Fibroblast of skin of back (primary cell): ENCODE results near the gene DIPK1C.

Source experiments
- DNase-seq: peaks from one replicate; pipeline ENCODE4 v3.0.0-alpha.2; 2013

The DIPK1C gene

GRCh38 chr18:74482697-74483096 is 25.6 kb upstream of the DIPK1C start:
- DNase-seq = no peak

- DNase-seq = no peak
Measured at GRCh38 chr18:74480149-74480651, 23.1 kb upstream of the DIPK1C start.

DNA sequence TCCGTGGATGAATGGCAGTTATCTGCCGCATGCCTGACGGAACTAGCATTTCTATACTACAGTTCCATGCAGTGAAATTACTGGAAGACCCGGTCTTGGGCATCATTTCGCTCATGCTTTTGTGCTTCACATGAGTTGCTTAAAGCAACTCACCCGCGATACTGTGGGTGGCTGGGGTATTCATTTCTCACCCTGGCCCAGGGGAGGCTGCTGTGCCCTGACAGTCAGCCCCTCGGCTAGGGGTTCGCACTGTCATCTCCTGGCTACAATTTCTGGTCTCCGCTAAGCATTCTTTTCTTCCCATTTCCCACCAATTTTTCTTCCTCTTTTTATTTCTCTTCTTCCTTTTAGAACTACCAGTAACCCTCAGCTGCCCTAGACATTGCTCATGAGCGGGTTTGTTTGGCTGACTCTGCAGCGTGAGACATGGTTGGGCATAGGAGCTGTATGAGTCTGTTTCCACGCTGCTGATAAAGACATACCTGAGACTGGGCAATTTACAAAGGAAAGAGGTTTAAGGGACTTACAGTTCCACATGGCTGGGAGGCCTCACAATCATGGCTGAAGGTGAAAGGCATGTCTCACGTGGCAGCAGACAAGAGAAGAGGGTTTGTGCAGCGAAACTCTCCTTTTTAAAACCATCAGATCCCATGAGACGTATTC is 22.5 kb upstream of the DIPK1C start:
- no peak for DNase-seq

DNA sequence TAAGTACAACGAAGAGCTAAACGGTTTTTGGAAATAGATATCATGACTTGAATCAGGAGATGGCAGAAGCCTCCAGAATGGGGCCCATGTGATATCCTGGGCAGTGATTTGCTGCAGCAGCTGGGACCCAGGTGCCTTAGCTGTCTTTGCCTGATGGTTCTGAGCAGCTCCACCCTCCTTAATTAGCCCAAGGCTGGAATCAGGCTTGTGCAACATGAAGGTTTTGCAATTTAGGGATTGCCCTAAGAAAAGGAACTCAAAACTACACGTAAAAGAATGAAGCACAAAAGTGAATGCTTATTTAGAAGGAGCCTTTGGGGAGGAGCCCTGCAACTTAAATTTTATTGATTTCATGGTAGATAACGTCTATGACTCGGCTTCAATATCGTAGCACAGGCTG is 21.8 kb upstream of the DIPK1C start:
- DNase-seq = no peak

GRCh38 chr18:74478316-74478715 is 21.2 kb upstream of the DIPK1C start:
- DNase-seq = no peak

GRCh38 chr18:74477771-74478170 is 20.7 kb upstream of the DIPK1C start:
- no peak for DNase-seq

DNA sequence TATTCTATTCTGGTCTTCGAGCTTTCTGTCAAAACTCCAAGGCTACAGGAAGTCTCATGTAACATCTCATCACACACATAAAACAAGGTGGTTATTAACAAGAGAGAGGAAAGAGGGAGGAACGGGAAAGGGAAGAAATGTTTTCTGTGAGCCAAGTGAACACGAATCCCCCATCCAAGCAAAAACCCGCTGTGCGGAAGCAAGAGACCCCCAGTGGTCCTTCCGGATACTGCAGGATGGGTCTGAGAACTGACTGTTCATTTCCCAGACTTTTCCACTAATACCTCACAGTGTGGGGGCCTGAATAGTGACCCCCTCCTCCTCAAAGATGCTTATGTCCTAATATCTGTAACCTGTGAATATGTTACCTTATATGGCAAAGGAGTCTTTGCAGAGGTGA is 19.0 kb upstream of the DIPK1C start:
- DNase-seq = peak; percentile 12

DNA sequence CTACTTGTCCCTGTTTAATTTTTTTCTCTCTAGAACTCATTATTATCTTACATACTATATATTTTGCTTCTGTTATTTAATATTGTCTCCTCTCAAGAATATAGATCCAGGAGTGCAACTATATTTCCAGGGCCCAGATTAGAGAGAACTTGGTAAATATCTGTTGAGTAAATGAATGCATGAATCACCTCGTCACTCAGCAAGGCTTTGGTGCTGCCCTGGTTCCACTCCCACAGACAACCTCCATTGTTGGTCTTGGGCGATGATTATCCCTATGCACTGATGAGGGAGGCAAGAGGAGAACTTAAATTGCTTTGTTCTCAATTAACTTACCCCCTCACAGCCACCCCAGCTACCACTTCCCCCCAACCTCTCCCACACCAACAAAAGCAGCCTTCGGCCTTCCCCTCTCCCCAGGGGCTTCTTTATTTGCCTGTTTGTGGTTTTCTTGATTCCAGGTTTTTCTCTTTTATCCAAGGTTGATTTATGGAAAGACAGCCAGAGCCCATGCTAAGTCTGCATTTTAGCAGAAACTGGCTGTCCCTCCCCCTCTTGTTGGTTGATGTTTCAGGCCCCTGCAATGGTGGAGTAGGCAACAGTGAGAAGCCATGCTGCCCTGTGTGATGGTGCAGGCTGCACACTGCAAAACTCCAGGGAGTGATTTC is 17.0 kb upstream of the DIPK1C start:
- DNase-seq = no peak

GRCh38 chr18:74472312-74472711 is 15.2 kb upstream of the DIPK1C start:
- no peak for DNase-seq

DNA sequence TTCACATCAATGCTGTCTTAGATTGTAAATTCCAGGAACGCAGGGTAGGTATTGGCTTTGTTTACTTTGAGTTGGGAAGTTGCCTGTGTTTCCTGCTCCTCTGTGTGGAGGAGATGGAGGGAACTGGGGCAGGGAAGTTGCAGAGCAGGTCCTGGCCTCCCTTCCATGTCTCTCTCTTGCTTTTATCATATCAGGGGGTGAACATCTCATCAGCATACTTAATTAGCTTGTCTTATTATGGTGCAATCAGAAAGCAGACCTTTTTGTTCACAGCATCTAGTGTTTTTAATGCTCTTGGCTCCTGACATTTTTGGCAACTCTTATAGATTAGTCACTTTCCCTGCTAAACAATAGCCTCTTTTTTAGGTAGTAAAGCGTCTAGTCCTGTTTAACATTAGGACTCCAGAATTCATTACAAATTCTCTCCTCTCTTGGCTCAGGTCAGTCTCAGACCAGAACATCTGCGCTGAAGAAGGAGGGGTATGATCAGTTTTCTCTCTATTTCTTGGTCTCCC is 11.5 kb upstream of the DIPK1C start:
- DNase-seq = no peak

DNA sequence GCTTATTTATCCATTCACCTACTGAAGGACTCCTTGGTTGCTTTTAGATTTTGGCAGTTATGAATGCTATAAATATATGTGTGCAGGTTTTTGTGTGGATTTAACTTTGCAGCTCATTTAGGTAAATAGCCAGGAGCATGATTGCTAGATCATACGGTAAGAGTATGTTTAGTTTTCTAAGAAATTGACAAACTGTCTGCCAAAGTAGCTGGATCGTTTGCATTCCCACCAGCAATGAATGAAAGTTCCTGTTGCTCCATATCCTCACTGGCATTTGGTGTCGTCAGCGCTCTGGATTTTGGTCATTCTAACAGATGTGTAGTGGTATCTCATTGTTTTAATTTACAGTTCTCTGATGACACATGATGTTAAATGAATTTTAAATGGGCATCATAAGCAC is 8.7 kb upstream of the DIPK1C start:
- DNase-seq = no peak

- no peak for DNase-seq
Measured at GRCh38 chr18:74463983-74464382, 6.9 kb upstream of the DIPK1C start.

- DNase-seq = no peak
Measured at GRCh38 chr18:74463254-74463653, 6.1 kb upstream of the DIPK1C start.

DNA sequence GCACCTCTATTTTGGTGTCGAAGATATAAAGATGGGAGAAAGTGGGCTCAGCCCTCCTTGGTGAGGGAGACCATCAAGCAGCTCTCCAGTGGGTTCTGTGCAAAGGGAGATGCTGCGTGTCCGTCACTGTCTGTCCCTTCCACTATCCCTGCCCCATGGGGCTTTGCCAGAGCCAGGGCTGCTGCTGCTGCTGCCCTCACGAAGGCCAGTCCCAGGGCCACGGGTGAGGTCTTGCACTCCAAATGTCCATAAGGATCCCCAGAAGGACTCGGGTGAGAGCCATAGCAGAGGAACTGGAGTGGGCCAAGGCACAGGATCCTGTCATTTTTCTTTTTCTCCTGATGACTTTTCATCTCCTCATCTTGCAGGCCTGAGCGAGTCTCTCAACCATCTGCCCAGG is 3.7 kb upstream of the DIPK1C start:
- DNase-seq = no peak

DNA sequence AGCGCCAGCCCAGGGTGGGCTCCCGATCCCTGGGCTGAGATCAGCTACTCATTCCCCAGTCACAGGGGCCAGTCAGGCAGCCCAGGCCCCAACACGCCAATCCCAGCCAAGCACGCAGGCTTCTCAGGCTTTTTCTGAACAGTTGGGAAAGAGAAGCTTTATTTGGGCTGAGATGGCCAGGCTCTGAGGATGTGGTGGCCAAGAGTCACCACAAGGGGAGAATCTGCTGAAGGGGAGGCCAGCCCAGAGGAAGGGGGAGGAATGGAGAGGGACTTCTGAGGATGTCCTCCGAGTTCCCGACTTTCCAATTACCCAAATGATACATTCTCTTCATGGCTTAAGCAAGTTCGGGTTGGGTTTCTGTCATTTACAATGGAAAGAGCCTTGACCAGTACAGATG is 2.8 kb upstream of the DIPK1C start:
- DNase-seq = peak; percentile 2

DNA sequence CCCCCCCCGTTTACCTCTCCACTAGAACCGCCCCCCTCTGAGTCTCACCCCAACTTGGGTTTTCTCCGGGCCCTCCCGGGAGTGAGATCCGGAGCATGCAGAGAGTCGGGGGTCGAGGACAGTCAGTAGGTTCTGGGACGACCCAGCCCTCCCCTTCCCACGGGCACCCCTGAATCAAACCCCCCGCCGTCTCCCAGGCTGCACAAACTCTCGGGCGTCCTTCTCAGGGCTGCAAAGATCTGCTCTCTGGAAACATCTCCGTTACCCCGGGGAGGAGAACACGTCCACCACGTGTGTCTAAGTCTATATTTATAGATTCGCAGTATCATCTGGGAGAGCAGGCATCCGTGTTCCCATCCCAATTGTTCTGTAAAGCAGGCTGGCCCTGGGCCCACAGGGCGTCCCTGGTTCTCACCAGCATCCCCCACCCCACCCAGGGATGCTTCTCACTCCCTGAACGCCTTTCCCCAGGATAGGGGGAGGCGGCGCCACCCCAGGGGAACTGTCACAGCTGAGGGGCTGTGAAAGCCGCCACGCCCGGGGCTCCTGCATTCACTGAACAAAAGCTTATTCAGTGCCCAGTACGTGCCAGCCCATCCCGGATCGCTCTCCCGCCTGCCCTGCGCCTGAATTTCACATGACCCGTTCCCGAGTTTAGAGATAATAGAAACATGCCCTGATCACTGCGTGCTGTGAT is 765 bp upstream of the DIPK1C start:
- DNase-seq = no peak

DNA sequence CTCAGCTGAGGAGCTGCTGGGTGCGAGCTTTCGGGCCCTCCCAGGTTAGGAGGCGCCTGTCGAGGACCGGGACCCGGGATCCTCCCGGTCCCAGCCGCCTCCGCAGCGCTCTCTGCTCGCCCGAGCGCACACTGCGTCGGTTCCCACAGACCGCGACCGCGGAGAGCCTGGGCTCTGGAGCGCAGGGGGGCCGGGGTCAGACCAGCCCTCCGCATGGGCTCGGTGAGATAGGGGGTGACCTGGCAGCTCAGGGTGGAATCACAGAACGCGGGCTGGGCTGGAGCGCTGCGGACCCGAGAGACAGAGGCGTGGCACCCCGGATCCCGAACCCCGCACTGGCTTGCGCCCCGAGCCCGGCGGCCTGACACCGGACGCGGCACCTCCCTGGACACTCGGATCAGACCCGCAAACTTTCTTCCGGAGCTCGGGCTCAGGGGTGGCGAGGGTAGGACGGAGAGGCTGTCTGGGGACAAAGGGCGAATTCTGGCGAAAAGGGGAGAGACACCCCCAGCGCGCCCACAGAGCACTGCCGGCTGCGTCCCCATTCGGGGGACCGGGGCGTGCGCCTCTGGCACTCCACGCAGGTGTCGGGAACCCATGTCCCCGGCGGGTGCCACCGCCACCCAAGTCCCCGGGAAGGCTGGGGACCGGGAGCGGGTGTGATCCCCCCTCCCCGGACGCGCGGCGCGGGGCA is 612 bp downstream of the DIPK1C start:
- no peak for DNase-seq

DNA sequence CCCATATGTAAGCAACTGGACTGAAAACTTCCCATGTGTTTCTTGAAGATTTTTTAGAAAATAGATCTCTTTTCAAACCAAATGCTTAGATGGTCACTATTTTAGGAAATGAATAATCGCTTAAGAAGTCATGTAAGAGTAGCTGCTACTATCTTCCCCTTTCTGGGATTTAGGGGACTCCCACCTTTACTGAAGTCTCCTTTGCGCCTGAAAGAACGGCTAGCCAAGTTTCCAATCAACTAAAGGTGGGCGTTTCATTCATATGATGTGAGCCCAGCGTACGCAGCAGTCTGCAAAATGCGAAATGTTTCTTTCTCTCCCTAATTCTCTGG is 1.1 kb downstream of the DIPK1C start:
- DNase-seq = no peak

GRCh38 chr18:74455386-74455785 is 1.7 kb downstream of the DIPK1C start:
- no peak for DNase-seq

DNA sequence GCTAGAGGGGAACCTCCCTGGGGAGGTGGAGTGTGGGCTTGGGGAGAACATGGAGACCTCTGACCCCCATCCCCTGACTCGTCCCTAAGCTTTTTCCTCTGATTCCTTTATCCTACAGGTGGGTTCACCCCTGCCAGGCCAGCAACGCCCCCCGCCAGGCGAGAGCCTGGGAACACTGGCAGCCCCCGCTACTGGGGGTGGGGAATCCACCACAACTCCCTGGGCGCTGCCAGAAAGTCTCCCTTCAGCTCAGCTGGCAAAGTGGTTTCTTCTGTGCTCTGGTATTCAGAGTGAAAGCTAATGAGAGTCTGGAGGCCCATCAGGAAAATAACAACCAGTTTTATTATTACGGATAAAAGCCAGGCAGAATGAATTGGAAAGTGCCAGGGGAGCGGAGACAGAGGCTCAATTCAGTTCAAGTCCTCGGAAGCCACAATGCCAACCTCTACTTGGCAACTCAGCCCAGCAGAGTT is 2.8 kb downstream of the DIPK1C start:
- DNase-seq = no peak

DNA sequence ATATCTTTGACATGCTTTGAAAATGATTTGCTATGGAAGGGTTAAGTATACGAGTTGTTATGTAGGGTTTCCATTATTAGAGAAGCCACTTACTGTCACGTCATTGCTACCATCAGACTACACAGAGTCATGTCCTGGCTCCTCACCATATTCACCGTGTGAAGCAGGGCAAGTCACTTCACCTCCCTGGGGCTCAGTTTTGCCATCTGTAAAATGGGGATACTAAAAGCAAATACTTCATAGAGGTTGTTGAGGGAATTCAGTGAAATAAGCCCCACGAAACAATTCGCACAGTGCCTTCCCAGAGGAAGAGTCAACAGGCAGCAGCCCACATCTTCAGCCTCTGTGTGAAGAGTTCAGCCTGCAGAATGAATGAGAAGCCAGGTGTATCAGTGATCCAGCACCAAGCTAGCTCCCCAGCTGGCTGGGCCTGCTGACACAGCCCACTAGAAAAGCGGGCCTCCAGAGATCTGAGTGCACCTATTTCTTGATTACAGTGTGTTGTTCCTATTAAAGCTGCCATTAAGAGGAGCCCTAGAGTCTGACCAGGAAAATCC is 3.4 kb downstream of the DIPK1C start:
- DNase-seq = no peak

GRCh38 chr18:74453016-74453566 is 4.0 kb downstream of the DIPK1C start:
- DNase-seq = no peak
